Umbilical cord (tissue), 2 donors: ENCODE data around the gene SLC35F3. TPM values are rescaled to one million over a fixed set of nuclear protein-coding genes. Genes with fewer than 3 reads are reported as not detected.

ENCODE experiments used
- DNase-seq: peaks from one replicate; pipeline ENCODE4 v3.0.0-alpha.2; 2015; ENCODE audit warnings: low spot score
- total RNA-seq: library from RNA; depleted of rRNA; stranded (reverse); fragments of >200 nt; gene quantifications from one replicate; pipeline ENCODE4 v1.2.3, GENCODE V29; 2014; ENCODE audit warnings: low replicate concordance; ENCODE audit not compliant: insufficient read depth

SLC35F3 gene
- total RNA-seq, 1 donor from 2014 or later, result 0.24 TPM

GRCh38 chr1:234040446-234041317, 136.2 kb downstream of the SLC35F3 start:
- DNase-seq, result no peak

- no peak for DNase-seq
Observed at GRCh38 chr1:234044079-234044478, 139.6 kb downstream of the SLC35F3 start.

- no peak for DNase-seq
Observed at GRCh38 chr1:234047123-234047522, 142.6 kb downstream of the SLC35F3 start.

- no peak for DNase-seq
Observed at GRCh38 chr1:234062166-234062565, 157.7 kb downstream of the SLC35F3 start.

- peak; percentile 58 for DNase-seq
Observed at GRCh38 chr1:234065794-234066447, 161.4 kb downstream of the SLC35F3 start.

GRCh38 chr1:234067581-234068337, 163.3 kb downstream of the SLC35F3 start:
- no peak for DNase-seq

GRCh38 chr1:234069760-234070159, 165.3 kb downstream of the SLC35F3 start:
- DNase-seq, result peak; percentile 21

GRCh38 chr1:234072793-234073192, 168.3 kb downstream of the SLC35F3 start:
- DNase-seq, result no peak

- DNase-seq, result no peak
Observed at GRCh38 chr1:234078143-234078542, 173.7 kb downstream of the SLC35F3 start.

- no peak for DNase-seq
Observed at GRCh38 chr1:234079896-234080295, 175.4 kb downstream of the SLC35F3 start.

GRCh38 chr1:234083460-234083859, 179.0 kb downstream of the SLC35F3 start:
- peak; percentile 8 for DNase-seq

GRCh38 chr1:234089396-234089795, 184.9 kb downstream of the SLC35F3 start:
- no peak for DNase-seq

- no peak for DNase-seq
Observed at GRCh38 chr1:234090212-234091064, 186.0 kb downstream of the SLC35F3 start.

- no peak for DNase-seq
Observed at GRCh38 chr1:234091065-234091401, 186.6 kb downstream of the SLC35F3 start.

GRCh38 chr1:234091876-234092275, 187.4 kb downstream of the SLC35F3 start:
- no peak for DNase-seq

- no peak for DNase-seq
Observed at GRCh38 chr1:234093107-234093506, 188.6 kb downstream of the SLC35F3 start.

GRCh38 chr1:234093741-234094140, 189.3 kb downstream of the SLC35F3 start:
- DNase-seq, result peak; percentile 50

GRCh38 chr1:234094172-234094571, 189.7 kb downstream of the SLC35F3 start:
- DNase-seq, result no peak

- no peak for DNase-seq
Observed at GRCh38 chr1:234096161-234096770, 191.8 kb downstream of the SLC35F3 start.

- DNase-seq, result no peak
Observed at GRCh38 chr1:234102583-234102982, 198.1 kb downstream of the SLC35F3 start.

- DNase-seq, result no peak
Observed at GRCh38 chr1:234103198-234103597, 198.7 kb downstream of the SLC35F3 start.
